H1 (cell line): Measurements from ENCODE around the gene NMT2. TPM values are rescaled to one million over a fixed set of nuclear protein-coding genes. Genes with fewer than 3 reads are reported as not detected.

Experiments used
- CTCF ChIA-PET: fragments of 300-600 bp; sonication (Branson Sonifier 250); formaldehyde crosslinking; loops from one replicate; lab custom pipeline; 2021; ENCODE audit not compliant: partially characterized antibody; lab: Charles Lee
- POLR2A ChIA-PET: fragments of 300-600 bp; sonication (Branson Sonifier 250); formaldehyde crosslinking; loops from one replicate; lab custom pipeline; 2021; ENCODE audit warnings: inconsistent platforms; ENCODE audit not compliant: partially characterized antibody; lab: Charles Lee
- DNase-seq, 2 experiments: peaks; one replicate each; pipeline versions ENCODE4 v3.0.0 to v3.0.0-alpha.2; 2010 to 2022; ENCODE audit warnings: low spot score in 2 of 2, low read depth in 1 of 2, mixed read lengths in 1 of 2
- FAIRE-seq: peaks from 2 replicates; lab custom pipeline; 2011; peaks lifted over from hg19 to GRCh38; lab: Jason Lieb, UNC
- H2AFZ ChIP-seq: 2 replicates; pipeline ENCODE4 v1.8.1; 2012; ENCODE audit warnings: low read length, inconsistent platforms
- H2AK5ac ChIP-seq: 2 replicates; pipeline ENCODE4 v1.6.1; 2013; ENCODE audit warnings: low read depth, low read length
- H2BK120ac ChIP-seq: replicated peaks from 2 replicates; pipeline ENCODE3; 2013; ENCODE audit warnings: low read depth, low read length, inconsistent platforms
- H2BK12ac ChIP-seq: 2 replicates; pipeline ENCODE4 v1.6.1; 2013; ENCODE audit warnings: low read depth, low read length
- H2BK15ac ChIP-seq: 2 replicates; pipeline ENCODE4 v1.6.1; 2013; ENCODE audit warnings: low read length
- H2BK20ac ChIP-seq: 2 replicates; pipeline ENCODE4 v1.6.1; 2013; ENCODE audit warnings: low read length
- H2BK5ac ChIP-seq: 2 replicates; pipeline ENCODE4 v1.6.1; 2013; ENCODE audit warnings: low read depth, low read length
- H3K14ac ChIP-seq: 2 replicates; pipeline ENCODE4 v1.6.1; 2013; ENCODE audit warnings: inconsistent platforms; ENCODE audit not compliant: insufficient read length
- H3K18ac ChIP-seq: 2 replicates; pipeline ENCODE4 v1.6.1; 2013; ENCODE audit warnings: low read length; ENCODE audit errors: extremely low read depth
- H3K23ac ChIP-seq: 2 replicates; pipeline ENCODE4 v1.6.1; 2013; ENCODE audit warnings: inconsistent platforms; ENCODE audit not compliant: insufficient read length
- H3K23me2 ChIP-seq: 2 replicates; pipeline ENCODE4 v1.6.1; 2013; ENCODE audit warnings: low read depth, low read length
- H3K27ac ChIP-seq: 2 replicates; pipeline ENCODE4 v1.6.1; 2011; ENCODE audit warnings: low read depth, low read length, inconsistent platforms
- H3K27me3 ChIP-seq, 4 experiments: replicated peaks in 1 of 4; 1 replicate in 1 of 4; 2 replicates in 3 of 4; pipeline versions ENCODE4 v1.6.1 to v1.8.1; 2011 to 2013; ENCODE audit warnings: low read length in 3 of 4, mild to moderate bottlenecking in 3 of 4, inconsistent platforms in 2 of 4, mixed read lengths in 2 of 4, moderate library complexity in 1 of 4; ENCODE audit not compliant: control insufficient read depth in 3 of 4, insufficient read depth in 3 of 4; ENCODE audit errors: extremely low read depth in 1 of 4
- H3K36me3 ChIP-seq, 4 experiments: 2 replicates each; pipeline versions ENCODE4 v1.6.1 to v1.8.1; 2011 to 2013; ENCODE audit warnings: mild to moderate bottlenecking in 4 of 4, low read length in 3 of 4, moderate library complexity in 2 of 4, control low read depth in 1 of 4, inconsistent platforms in 1 of 4; ENCODE audit not compliant: insufficient read depth in 4 of 4, control insufficient read depth in 2 of 4
- H3K4ac ChIP-seq: replicated peaks from 2 replicates; pipeline ENCODE3; 2013; ENCODE audit warnings: low read length, low read depth, mixed read lengths, inconsistent platforms; ENCODE audit not compliant: insufficient read length
- H3K4me1 ChIP-seq, 4 experiments: replicated peaks in 1 of 4; 1 replicate in 1 of 4; 2 replicates in 3 of 4; pipeline versions ENCODE4 v1.6.1 to v1.8.1; 2011 to 2013; ENCODE audit warnings: low read length in 3 of 4, inconsistent platforms in 2 of 4, mixed read lengths in 1 of 4; ENCODE audit not compliant: insufficient read depth in 4 of 4, control insufficient read depth in 3 of 4
- H3K4me2 ChIP-seq, 2 experiments: 2 replicates each; pipeline versions ENCODE4 v1.6.1 to v1.8.1; 2011 to 2013; ENCODE audit warnings: low read depth in 2 of 2, low read length in 2 of 2, control low read depth in 1 of 2, inconsistent platforms in 1 of 2, mild to moderate bottlenecking in 1 of 2; ENCODE audit not compliant: insufficient read depth in 1 of 2
- H3K4me3 ChIP-seq, 4 experiments: fragments of 200-600, 300-600 bp in 1 of 4; sonication (generic), shearing (Covaris generic), sonication (Bioruptor Twin) in 1 of 4; 2 replicates each; pipeline versions ENCODE4 v1.5.1 to v1.8.1; 2011 to 2016; ENCODE audit warnings: low read length in 4 of 4, low read depth in 3 of 4, control low read depth in 2 of 4, inconsistent platforms in 2 of 4, mild to moderate bottlenecking in 2 of 4, mixed read lengths in 1 of 4, moderate library complexity in 1 of 4; ENCODE audit not compliant: insufficient read depth in 2 of 4; ENCODE audit errors: extremely low read depth in 1 of 4
- H3K56ac ChIP-seq: replicated peaks from 2 replicates; pipeline ENCODE3; 2013; ENCODE audit warnings: low read depth, mild to moderate bottlenecking, mixed read lengths, low read length, inconsistent platforms; ENCODE audit not compliant: insufficient read length
- H3K79me1 ChIP-seq: 2 replicates; pipeline ENCODE4 v1.6.1; 2013; ENCODE audit warnings: low read depth, low read length, control low read depth
- H3K79me2 ChIP-seq, 2 experiments: 2 replicates each; pipeline versions ENCODE4 v1.6.1 to v1.8.1; 2012 to 2013; ENCODE audit warnings: low read length in 2 of 2, mild to moderate bottlenecking in 2 of 2, inconsistent platforms in 1 of 2; ENCODE audit not compliant: insufficient read depth in 2 of 2, control insufficient read depth in 1 of 2
- H3K9ac ChIP-seq, 4 experiments: replicated peaks in 1 of 4; 1 replicate in 1 of 4; 2 replicates in 3 of 4; pipeline versions ENCODE4 v1.6.1 to v1.8.1; 2011 to 2013; ENCODE audit warnings: low read depth in 3 of 4, low read length in 3 of 4, control low read depth in 2 of 4, mild to moderate bottlenecking in 2 of 4, moderate library complexity in 2 of 4, inconsistent platforms in 1 of 4; ENCODE audit errors: extremely low read depth in 1 of 4
- H3K9me3 ChIP-seq, 2 experiments: 2 replicates each; pipeline versions ENCODE4 v1.6.1 to v1.8.1; 2012 to 2013; ENCODE audit warnings: mild to moderate bottlenecking in 2 of 2, moderate library complexity in 2 of 2, control low read depth in 1 of 2, inconsistent platforms in 1 of 2, low read depth in 1 of 2, low read length in 1 of 2, mixed read lengths in 1 of 2; ENCODE audit not compliant: insufficient read depth in 2 of 2
- H4K20me1 ChIP-seq, 2 experiments: replicated peaks in 1 of 2; 2 replicates each; pipeline versions ENCODE3 to v1.8.1; 2011 to 2013; ENCODE audit warnings: inconsistent platforms in 2 of 2, low read length in 2 of 2, mild to moderate bottlenecking in 1 of 2; ENCODE audit not compliant: insufficient read depth in 2 of 2, control insufficient read depth in 1 of 2
- H4K5ac ChIP-seq: 2 replicates; pipeline ENCODE4 v1.6.1; 2013; ENCODE audit warnings: low read length, low read depth, mixed read lengths, inconsistent platforms; ENCODE audit not compliant: insufficient read length
- H4K8ac ChIP-seq: 2 replicates; pipeline ENCODE4 v1.8.0; 2013; ENCODE audit warnings: mild to moderate bottlenecking, moderate library complexity, low read length, inconsistent platforms; ENCODE audit not compliant: insufficient read depth; ENCODE audit errors: extremely low read depth
- H4K91ac ChIP-seq: replicated peaks from 2 replicates; pipeline ENCODE3; 2013; ENCODE audit warnings: low read length, mixed read lengths, inconsistent platforms; ENCODE audit not compliant: insufficient read length
- BCL11A ChIP-seq, 2 experiments: IDR thresholded peaks; one replicate each; pipeline ENCODE4 v1.6.1; 2011; ENCODE audit warnings: low read depth in 2 of 2, low read length in 2 of 2, mild to moderate bottlenecking in 2 of 2
- CTBP2 ChIP-seq: IDR thresholded peaks from 2 replicates; pipeline ENCODE4 v1.7.0; 2011; ENCODE audit warnings: borderline replicate concordance, mild to moderate bottlenecking, moderate library complexity, mixed read lengths, low read length; ENCODE audit not compliant: insufficient read depth, insufficient read length
- PHF8 ChIP-seq: fragments of 200-600 bp; sonication (generic); conservative IDR thresholded peaks from 2 replicates; pipeline ENCODE4 v1.7.1; 2012; ENCODE audit warnings: low read depth, mild to moderate bottlenecking, inconsistent platforms, low read length, moderate library complexity
- SIX5 ChIP-seq: IDR thresholded peaks from 2 replicates; pipeline ENCODE4 v1.6.1; 2011; ENCODE audit warnings: mild to moderate bottlenecking, low read depth, low read length
- YY1 ChIP-seq: IDR thresholded peaks from 2 replicates; pipeline ENCODE4 v1.6.1; 2011; ENCODE audit warnings: low read depth, mild to moderate bottlenecking, low read length
- WGBS, 2 experiments: shearing (Covaris generic) in 1 of 2; methylation state at CpG; one replicate each; pipeline versions ENCODE4 v1.1.6 to v1.1.7; 2013 to 2015; ENCODE audit warnings: low lambda C conversion rate in 2 of 2, mixed read lengths in 2 of 2, inconsistent platforms in 1 of 2, low coverage in 1 of 2, missing lambda C conversion rate in 1 of 2; ENCODE audit not compliant: insufficient replicate concordance in 2 of 2, insufficient coverage in 1 of 2, insufficient read length in 1 of 2; ENCODE audit errors: extremely low coverage in 1 of 2, missing lambda C conversion rate in 1 of 2; 5-methylcytosine and 5-hydroxymethylcytosine counted together
- polyA plus RNA-seq, 7 experiments: library from polyadenylated mRNA; depleted of rRNA in 3 of 7; stranded (reverse) in 5 of 7; unstranded in 2 of 7; fragments of >200 nt in 5 of 7; fragments of 200-250 nt in 2 of 7; gene quantifications; 1 replicate in 5 of 7; 2 replicates in 1 of 7; 4 replicates in 1 of 7; pipeline versions ENCODE4 v1.2.1 to v1.2.3, GENCODE V29; 2011 to 2013; ENCODE audit warnings: missing spikeins in 2 of 7, mixed read lengths in 2 of 7
- total RNA-seq: library from RNA; stranded (reverse); fragmentation: NEBNext Ultra II Directional; extraction: Animal tissue kit (Norgen Biotek cat#: 25700); gene quantifications from 2 replicates; pipeline ENCODE4 v1.2.1, GENCODE V29; 2021

Gene NMT2
- total and polyA plus RNA-seq, 2 of the 8 experiments (the other 6 are each of a cell fraction or from before 2014, with no cell fraction given), result 4.4 to 15.4 TPM

GRCh38 chr10:15121707-15122106 is 46.8 kb downstream of the NMT2 start:
- DNase-seq (no peak), FAIRE-seq (no peak)
- H3K79me1 ChIP-seq, result no peaks in the 10 kb centered on the region
- no peak overlapping the region for H2AK5ac ChIP-seq
- no peak overlapping the region for H2BK20ac ChIP-seq
- H3K56ac ChIP-seq, result no peak overlapping the region
- no peak overlapping the region for H2BK120ac ChIP-seq
- H3K4me3 ChIP-seq, result no peak overlapping the region
- H3K9me3 ChIP-seq, result no peaks in the 10 kb centered on the region
- no peak overlapping the region for H3K14ac ChIP-seq
- H4K5ac ChIP-seq, result no peak overlapping the region
- H3K4ac ChIP-seq, result no peak overlapping the region
- H2BK12ac ChIP-seq, result no peak overlapping the region
- no peak overlapping the region for H2AFZ ChIP-seq
- H3K4me1 ChIP-seq, result no peaks in the 10 kb centered on the region
- no peak overlapping the region for H3K18ac ChIP-seq
- no peak overlapping the region for H4K91ac ChIP-seq
- POLR2A ChIA-PET, result no interaction called here
- no peak overlapping the region for H4K8ac ChIP-seq
- no peaks in the 10 kb centered on the region for H3K79me2 ChIP-seq
- H2BK15ac ChIP-seq, result no peak overlapping the region
- no peak overlapping the region for H3K4me2 ChIP-seq
- no peaks in the 10 kb centered on the region for H3K27me3 ChIP-seq
- peaks cover 0 to 16% (median 8%) of the 10 kb centered on the region in 4 experiments; a peak in 5 of 8 replicates for H3K36me3 ChIP-seq
- no peak overlapping the region for H3K9ac ChIP-seq
- no peaks in the 10 kb centered on the region for H3K23me2 ChIP-seq
- H2BK5ac ChIP-seq, result no peak overlapping the region
- H3K27ac ChIP-seq, result no peak overlapping the region
- no peaks in the 10 kb centered on the region for H4K20me1 ChIP-seq
- WGBS, 2 experiments, result 100% methylated on average over 1 of the region's 1 CpG; no CpG with 5 or more reads in 1 of the 2 experiments
- H3K23ac ChIP-seq, result no peak overlapping the region
- CTCF ChIA-PET, result no interaction called here
- TF ChIP-seq SIX5, result no peak
- no peak for TF ChIP-seq BCL11A (IDR thresholded peaks at IDR 0.05; ENCODE audit: low read depth in 2 of 2, low read length in 2 of 2)
- no peak for TF ChIP-seq PHF8
- no peak for TF ChIP-seq YY1
- no peak for TF ChIP-seq CTBP2
